Stimulated activated CD4-positive, alpha-beta T cell treated with anti-CD3 and anti-CD28 coated beads, Interleukin-12 subunit alpha, Interleukin-12 subunit beta, amount 100 ng/mL, for 48 hours (primary cell): ENCODE data around the gene MYMX.
"Not testable (repeated sequence)": the region's sequence is repeated elsewhere in the genome, so short reads cannot be mapped to it uniquely, and the experiment has no call there.

ENCODE experiments used
- DNase-seq, 3 donors: peaks; one replicate each; pipeline ENCODE4 v3.0.0-alpha.2; 2020; ENCODE audit warnings: low read depth in 2 of 3, low spot score in 1 of 3

MYMX gene

GRCh38 chr6:44186635-44187025 lies 30.1 kb upstream of the MYMX start:
- no peak for DNase-seq

GRCh38 chr6:44188819-44189218 lies 27.9 kb upstream of the MYMX start:
- no peak for DNase-seq

- DNase-seq, result no peak
These were observed 27.5 kb upstream of the MYMX start for GRCh38 chr6:44189257-44189656.

- no peak for DNase-seq
These were observed 26.0 kb upstream of the MYMX start for GRCh38 chr6:44190715-44191114.

- DNase-seq, result no peak
These were observed 24.2 kb upstream of the MYMX start for GRCh38 chr6:44192428-44193041.

- DNase-seq, result no peak
These were observed 23.3 kb upstream of the MYMX start for GRCh38 chr6:44193307-44193910.

GRCh38 chr6:44194326-44194725 lies 22.4 kb upstream of the MYMX start:
- no peak for DNase-seq

GRCh38 chr6:44196351-44196750 lies 20.4 kb upstream of the MYMX start:
- DNase-seq, result not testable (repeated sequence)

- no peak for DNase-seq
These were observed 18.0 kb upstream of the MYMX start for GRCh38 chr6:44198684-44199083.

- DNase-seq, result no peak
These were observed 16.8 kb upstream of the MYMX start for GRCh38 chr6:44199883-44200282.

- DNase-seq, result no peak
These were observed 15.5 kb upstream of the MYMX start for GRCh38 chr6:44201200-44201599.

- DNase-seq, result no peak
These were observed 15.0 kb upstream of the MYMX start for GRCh38 chr6:44201638-44202303.

- DNase-seq, result no peak
These were observed 14.3 kb upstream of the MYMX start for GRCh38 chr6:44202332-44202971.

GRCh38 chr6:44202972-44203750 lies 13.6 kb upstream of the MYMX start:
- DNase-seq, result no peak

GRCh38 chr6:44203955-44204354 lies 12.8 kb upstream of the MYMX start:
- DNase-seq, result no peak

- DNase-seq, result no peak
These were observed 8.8 kb upstream of the MYMX start for GRCh38 chr6:44207966-44208365.

GRCh38 chr6:44211284-44211683 lies 5.4 kb upstream of the MYMX start:
- no peak for DNase-seq

GRCh38 chr6:44214307-44214706 lies 2.4 kb upstream of the MYMX start:
- no peak for DNase-seq

- DNase-seq, result no peak
These were observed 812 bp downstream of the MYMX start for GRCh38 chr6:44217332-44218143.

- DNase-seq, result no peak
These were observed 2.5 kb downstream of the MYMX start for GRCh38 chr6:44219053-44219814.
